Measurements from ENCODE around the gene B3GALT6.
A peak's percentile ranks its signal among the peaks of the same experiment; 100 is the strongest.
"Not testable (repeated sequence)": the region's sequence is repeated elsewhere in the genome, so short reads cannot be mapped to it uniquely, and the experiment has no call there.

The B3GALT6 gene

GRCh38 chr1:1244192-1244811, 12.3 kb downstream of the B3GALT6 start:
- no peak for DNase-seq (ENCODE audit: low read depth)

DNA sequence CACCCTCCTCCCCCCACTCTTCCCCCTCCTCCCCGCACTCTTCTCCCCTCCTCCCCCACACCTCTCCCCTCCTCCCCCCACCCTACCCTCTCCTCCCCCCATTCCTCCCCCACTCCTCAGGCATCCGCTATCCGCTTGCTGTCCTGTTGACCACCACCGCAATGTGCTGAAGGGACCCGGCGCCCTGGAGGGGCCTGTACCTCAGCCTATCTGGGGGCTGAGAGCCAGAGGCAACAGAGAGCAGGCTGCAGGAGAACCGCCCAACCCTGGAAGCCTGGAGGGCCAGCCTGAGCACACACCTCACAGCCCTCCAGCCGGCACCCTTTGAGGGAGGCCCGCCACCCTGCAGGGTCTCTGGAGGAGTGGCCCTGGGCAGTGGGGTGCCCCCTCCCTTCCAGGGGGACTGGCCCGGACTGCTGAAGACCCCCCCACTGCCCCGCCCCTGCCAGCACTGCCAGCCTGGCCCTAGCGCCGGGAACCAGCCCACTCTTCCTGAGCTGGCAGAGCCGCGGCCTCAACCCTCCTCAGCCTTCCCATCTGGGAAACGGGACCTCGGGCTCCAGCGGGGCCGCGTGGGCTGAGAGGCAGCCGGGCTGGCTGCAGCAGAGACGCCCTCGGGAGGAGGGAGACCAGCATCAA, 13.3 kb downstream of the B3GALT6 start:
- DNase-seq (ENCODE audit: low read depth) = no peak

DNA sequence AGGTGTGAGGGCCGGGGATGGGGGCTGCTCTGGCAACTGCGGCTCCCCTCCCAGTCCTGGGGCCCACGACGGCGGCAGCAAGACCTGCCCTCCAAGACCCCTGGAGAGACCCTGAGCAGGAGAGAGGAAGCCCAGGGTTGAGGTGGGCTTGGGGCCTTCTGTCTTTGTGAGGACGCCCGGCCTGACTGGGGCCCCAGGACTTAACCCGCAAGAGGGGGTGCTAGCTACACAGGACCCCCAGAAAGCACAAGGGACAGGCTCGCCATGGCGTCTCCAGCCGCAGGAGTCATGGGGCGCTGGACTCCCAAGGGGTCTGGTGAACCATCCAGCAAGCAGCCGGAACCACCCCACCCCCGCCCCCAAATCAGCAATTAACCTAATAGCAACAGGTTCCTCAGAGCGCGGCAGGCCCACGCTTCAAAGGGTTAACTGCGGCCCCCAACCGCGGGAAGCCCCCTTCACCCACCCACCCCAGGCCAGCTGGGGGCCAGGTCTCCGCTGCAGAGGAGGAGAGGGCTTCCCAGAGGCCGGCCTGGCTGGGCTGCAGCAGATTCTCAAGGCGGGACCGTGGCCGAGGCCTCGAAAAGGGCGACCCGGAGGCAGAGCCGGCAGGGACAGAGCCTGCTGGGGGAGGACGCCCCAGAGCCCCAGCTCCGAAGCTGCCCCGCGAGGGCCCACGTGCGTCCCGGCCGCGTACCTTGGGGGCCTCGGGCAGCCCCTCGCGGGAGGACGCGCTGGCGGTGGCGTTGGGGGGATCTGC, 14.0 kb downstream of the B3GALT6 start:
- no peak for DNase-seq (ENCODE audit: low read depth)

DNA sequence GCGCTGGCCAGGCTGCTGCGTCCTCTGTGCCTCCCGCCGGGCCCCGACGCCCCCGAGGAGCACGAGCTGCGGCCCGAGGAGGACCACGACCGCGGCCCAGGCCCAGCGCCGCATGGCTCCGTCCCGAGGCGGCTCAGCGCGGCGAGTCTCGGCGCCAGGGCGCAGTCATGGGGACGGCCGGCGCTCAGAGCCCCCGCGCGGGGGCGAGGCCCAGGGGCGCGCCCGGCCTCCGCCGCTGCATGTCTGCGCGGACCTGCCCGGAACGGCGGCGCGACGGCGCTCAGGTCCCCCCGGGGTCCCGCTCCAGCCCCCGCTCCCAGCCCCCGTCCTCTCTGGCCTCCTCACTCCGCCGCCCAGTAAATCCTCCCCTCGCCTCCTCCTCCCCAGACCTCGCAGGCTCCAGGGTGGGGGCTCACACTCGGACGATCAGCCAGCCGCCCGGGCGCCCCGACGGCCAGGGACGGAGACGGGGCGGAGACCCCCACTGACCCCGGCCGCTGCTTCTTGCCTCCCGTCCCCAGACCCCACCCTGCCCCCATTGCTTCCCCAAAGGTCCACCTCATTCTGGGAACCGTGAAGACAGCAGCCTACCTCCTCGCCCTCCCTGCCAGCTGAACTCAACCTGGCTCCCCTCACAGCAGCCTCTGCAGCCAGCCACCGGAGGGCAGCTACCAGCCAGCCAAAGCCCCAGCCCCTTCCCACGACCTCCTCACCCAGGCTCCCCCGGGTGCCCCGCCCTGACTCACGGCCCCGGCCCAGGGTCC, 14.7 kb downstream of the B3GALT6 start, which contains the start of gene C1QTNF12:
C1QTNF12 (minus strand) TSS at position 146 of the 764 bp plus-strand sequence; CDS start at position 114, 32 bp downstream.
- no peak for DNase-seq (ENCODE audit: low read depth)

DNA sequence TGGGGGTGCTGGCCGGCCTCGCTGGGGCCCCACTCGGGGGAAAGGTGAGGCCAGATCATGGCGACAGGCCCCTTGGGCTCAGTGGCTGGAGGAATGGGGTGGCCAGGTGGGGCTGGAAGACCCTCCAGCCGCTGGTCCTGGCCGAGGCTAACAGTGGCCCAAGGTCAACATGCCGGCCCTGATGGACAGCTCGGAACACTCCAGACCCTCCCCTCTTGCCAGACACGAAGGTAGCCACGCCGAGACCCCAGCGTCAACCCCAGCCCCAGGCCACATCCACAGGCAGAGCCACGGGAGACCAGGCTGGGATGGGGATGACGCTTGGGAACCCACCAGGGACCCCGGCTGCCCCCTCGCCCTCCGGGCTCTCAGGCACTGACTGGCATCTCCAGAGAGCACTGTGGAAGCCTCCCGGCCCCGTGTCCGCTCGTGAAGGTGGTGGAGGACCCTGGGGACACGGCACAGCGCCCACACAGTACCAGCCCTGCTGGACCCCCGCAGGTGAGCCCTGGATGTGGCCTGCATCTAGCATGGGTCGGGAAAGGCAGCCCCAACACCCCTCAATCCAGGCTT, 15.4 kb downstream of the B3GALT6 start:
- no peak for DNase-seq (ENCODE audit: low read depth)

DNA sequence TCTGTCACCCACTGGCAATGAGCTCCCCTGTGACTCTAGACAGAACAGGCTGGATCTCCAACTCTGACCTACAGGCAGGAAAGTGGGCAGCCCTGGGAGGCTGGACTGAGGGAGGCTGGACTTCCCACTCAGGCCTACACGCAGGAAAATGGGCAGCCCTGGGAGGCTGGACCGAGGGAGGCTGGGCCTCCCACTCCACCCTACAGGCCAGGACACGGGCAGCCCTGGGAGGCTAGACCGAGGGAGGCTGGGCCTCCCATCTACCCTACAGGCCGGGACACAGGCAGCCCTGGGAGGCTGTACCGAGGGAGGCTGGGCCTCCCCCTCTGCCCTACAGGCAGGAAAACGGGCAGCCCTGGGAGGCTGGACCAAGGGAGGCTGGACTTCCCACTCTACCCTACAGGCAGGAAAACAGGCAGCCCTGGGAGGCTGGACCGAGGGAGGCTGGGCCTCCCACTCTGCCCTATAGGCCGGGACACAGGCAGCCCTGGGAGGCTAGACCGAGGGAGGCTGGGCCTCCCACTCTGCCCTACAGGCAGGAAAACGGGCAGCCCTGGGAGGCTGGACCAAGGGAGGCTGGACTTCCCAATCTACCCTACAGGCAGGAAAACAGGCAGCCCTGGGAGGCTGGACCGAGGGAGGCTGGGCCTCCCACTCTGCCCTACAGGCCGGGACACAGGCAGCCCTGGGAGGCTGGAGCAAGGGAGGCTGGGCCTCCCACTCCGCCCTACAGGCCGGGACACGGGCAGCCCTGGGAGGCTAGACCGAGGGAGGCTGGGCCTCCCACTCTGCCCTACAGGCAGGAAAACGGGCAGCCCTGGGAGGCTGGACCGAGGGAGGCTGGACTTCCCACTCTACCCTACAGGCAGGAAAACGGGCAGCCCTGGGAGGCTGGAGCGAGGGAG, 16.2 kb downstream of the B3GALT6 start:
- DNase-seq (ENCODE audit: low read depth) = not testable (repeated sequence)

DNA sequence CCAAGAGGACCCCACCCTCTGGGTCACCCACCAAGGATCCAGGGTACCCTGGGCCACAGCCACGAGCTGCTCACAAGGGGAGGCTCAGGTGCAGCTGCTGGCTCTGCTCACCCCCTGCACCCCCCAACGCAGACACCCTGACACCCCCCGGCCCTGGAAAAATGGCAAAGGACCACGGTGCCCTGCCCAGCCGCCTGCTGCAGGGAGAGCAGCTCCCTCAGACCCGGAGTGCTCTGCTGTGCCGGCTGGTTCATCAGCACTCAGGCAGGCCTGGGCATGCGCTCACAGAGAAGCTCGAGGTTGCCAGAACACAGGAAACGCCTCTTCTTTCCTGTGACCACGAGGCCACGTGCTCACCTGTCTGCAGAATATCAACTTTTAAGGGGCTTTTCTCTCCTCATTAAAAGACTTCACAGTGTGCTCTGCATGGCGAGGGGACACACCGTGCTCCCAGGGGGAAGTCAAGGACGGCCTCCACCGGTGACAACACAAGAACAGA, 18.8 kb downstream of the B3GALT6 start:
- peak; percentile 67 for DNase-seq (ENCODE audit: low read depth)

GRCh38 chr1:1253314-1253713, 21.3 kb downstream of the B3GALT6 start:
- DNase-seq (ENCODE audit: low read depth) = no peak

GRCh38 chr1:1253972-1254666, 22.1 kb downstream of the B3GALT6 start:
- DNase-seq (ENCODE audit: low read depth) = no peak

DNA sequence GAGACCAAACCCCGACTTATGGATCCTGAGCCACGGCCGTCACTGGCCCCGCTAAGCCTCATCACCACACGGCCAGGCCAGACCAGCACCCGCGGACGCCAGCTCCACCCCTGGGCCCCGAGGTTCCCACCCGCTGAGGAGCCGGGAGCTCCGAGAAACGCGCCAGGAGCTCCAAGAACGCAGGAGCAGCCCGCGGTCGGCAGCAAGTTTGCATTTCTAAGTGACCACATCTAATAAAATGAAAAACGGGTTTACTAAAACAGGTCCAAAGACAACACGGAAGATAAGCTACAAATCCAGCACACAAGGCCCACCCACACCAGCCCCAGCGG, 22.6 kb downstream of the B3GALT6 start:
- DNase-seq (ENCODE audit: low read depth) = no peak

DNA sequence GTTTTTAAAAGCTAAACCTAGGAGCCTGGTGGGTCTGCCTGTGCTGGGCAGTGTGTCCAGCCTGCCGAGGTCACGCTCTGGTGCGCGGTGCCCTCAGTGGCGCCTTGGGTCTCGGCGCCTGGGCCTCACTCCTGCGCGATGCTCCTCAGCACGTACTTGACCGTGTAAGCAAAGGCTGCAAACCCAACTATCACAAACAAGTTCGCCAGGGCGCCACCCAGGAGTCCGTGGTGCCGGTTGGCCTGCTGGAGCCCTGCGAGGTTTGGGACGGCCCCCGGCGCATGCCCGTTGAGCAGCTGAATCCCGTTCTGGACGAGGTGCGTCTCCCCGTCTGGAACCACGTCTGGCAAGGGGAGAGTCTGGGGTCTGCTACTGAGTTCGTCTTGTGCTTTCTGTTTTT, 23.0 kb downstream of the B3GALT6 start:
- DNase-seq (ENCODE audit: low read depth) = no peak

DNA sequence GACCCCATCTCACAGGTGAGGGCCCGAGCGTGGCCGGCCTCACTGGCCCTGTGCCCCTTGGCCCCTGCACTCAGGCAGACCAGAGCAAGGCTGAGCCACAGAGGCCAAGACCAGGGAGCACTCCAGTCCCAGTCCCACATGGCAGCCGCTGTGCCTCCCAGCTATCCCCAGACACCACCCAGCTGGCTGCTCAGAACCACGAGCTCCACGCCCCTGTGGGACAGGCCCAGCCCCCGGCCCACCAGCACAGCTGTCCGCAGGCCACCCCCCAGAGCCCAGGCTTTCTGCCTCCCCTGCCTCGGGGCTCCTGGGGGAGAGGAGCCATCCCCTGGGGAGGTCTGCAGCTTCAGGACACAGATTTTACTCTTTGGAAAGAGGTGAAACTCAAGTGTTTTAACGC, 23.6 kb downstream of the B3GALT6 start:
- DNase-seq (ENCODE audit: low read depth) = no peak

- DNase-seq (ENCODE audit: low read depth) = no peak
Measured at GRCh38 chr1:1256956-1257871, 25.2 kb downstream of the B3GALT6 start.

DNA sequence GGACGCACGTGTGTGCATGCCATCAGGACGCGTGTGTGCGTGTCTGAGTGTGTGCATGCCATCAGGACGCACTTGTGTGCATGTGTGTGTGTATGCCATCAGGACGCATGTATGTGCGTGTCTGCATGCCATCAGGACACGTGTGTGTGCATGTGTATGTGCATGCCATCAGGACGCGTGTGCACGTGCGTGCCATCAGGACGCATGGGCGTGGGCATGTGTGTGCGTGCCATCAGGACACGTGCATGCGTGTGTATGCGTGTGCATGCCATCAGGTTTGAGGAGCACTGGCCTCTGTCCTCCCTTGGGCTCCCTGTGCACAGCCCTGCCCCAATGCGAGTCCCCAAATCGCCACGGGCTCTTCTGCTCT, 27.1 kb downstream of the B3GALT6 start:
- no peak for DNase-seq (ENCODE audit: low read depth)

DNA sequence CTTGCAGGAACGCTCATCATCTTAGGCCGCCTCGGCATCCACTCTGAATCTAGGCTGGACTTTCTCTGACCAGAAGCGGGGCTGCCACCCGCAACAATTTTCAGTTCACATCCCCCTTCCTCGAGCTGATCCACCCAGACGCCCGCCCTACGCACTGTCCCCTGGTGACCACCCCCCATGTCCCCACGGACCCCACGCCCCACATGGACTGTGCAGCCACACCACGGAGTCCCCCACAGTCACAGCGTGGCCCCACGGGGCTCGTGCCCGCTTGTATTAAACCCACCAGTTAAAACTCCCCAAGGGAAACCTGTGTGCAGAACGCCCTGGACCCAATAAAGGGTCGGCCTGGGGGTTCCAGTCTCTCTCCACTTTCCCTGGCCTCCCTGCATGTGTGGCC, 27.5 kb downstream of the B3GALT6 start:
- no peak for DNase-seq (ENCODE audit: low read depth)

- no peak for DNase-seq (ENCODE audit: low read depth)
Measured at GRCh38 chr1:1259951-1260600, 28.0 kb downstream of the B3GALT6 start.

GRCh38 chr1:1260843-1261560, 29.0 kb downstream of the B3GALT6 start:
- no peak for DNase-seq (ENCODE audit: low read depth)

- DNase-seq (ENCODE audit: low read depth) = no peak
Measured at GRCh38 chr1:1262071-1262470, 30.0 kb downstream of the B3GALT6 start.
